Sigmoid colon (tissue), 4 donors: ENCODE measurements around the gene MRPL37.

ENCODE experiments used
- POLR2AphosphoS5 ChIP-seq, 4 donors: sonication (generic); formaldehyde crosslinking; IDR thresholded peaks; one replicate each; pipeline ENCODE4 v1.6.1; 2017; ENCODE audit warnings: antibody characterized with exemption in 4 of 4
- TF ChIP-seq, protein P1 (sequence below), 4 experiments: fragments of 450-650 bp in 3 of 4; fragments of 200-600 bp in 1 of 4; IDR thresholded peaks; one replicate each; pipeline ENCODE4 v1.5.1; 2016 to 2019; ENCODE audit warnings: antibody characterized with exemption in 4 of 4, mild to moderate bottlenecking in 3 of 4, moderate library complexity in 2 of 4

GRCh38 chr1:54223441-54224202, 23.7 kb downstream of the MRPL37 start:
- TF ChIP-seq, protein P1, sequence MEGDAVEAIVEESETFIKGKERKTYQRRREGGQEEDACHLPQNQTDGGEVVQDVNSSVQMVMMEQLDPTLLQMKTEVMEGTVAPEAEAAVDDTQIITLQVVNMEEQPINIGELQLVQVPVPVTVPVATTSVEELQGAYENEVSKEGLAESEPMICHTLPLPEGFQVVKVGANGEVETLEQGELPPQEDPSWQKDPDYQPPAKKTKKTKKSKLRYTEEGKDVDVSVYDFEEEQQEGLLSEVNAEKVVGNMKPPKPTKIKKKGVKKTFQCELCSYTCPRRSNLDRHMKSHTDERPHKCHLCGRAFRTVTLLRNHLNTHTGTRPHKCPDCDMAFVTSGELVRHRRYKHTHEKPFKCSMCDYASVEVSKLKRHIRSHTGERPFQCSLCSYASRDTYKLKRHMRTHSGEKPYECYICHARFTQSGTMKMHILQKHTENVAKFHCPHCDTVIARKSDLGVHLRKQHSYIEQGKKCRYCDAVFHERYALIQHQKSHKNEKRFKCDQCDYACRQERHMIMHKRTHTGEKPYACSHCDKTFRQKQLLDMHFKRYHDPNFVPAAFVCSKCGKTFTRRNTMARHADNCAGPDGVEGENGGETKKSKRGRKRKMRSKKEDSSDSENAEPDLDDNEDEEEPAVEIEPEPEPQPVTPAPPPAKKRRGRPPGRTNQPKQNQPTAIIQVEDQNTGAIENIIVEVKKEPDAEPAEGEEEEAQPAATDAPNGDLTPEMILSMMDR (IDR thresholded peaks at IDR 0.05): no peak
- no peak for TF ChIP-seq POLR2AphosphoS5 (IDR thresholded peaks at IDR 0.05)
